GM15510 (cell line): ENCODE data around the gene CPNE4.

Experiments used
- POLR2A ChIP-seq: IDR thresholded peaks from 3 replicates; pipeline ENCODE4 v1.6.1; 2011; ENCODE audit warnings: borderline replicate concordance; ENCODE audit not compliant: insufficient read length; ENCODE audit errors: extremely low read depth

CPNE4 gene

DNA sequence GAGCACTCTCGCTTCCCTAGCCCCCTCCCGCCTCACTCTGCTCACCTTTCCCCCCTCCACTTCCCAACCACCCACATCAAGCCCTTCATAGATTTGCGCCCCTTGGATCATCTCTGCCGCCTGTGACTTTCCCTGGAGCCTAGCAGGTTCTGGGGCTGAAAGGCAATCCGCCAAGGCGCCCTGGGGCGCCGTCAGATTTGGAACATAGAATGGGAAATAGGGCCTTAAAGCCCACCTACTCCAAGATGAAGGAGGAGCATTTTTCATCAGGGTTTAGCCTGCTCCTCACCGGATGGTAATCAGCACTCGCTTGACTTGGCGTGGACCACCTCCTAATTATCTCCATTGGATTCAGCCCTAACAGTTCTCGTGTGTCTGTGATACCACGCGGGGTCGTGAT lies 1.3 kb downstream of the CPNE4 start:
- no peak for TF ChIP-seq POLR2A

DNA sequence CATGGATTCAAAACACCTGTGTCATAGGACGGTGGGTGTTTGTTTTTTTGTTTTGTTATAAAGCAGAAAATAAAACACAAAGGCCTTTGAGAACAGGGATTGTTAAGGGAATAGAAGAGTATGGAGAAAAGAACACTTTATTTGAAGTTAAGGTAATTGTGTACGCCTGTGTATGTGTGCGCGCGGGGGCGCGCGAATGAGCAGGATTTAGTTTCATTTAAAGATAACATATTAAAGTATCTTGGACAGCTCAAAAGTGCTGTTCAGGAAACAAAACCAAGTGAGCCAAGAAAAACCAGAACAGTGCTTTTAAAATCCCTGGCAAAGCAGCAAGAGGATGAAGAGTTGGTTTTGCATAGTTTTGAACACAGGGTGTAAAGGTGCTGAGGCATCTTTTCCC lies 1.9 kb downstream of the CPNE4 start:
- TF ChIP-seq POLR2A = no peak

DNA sequence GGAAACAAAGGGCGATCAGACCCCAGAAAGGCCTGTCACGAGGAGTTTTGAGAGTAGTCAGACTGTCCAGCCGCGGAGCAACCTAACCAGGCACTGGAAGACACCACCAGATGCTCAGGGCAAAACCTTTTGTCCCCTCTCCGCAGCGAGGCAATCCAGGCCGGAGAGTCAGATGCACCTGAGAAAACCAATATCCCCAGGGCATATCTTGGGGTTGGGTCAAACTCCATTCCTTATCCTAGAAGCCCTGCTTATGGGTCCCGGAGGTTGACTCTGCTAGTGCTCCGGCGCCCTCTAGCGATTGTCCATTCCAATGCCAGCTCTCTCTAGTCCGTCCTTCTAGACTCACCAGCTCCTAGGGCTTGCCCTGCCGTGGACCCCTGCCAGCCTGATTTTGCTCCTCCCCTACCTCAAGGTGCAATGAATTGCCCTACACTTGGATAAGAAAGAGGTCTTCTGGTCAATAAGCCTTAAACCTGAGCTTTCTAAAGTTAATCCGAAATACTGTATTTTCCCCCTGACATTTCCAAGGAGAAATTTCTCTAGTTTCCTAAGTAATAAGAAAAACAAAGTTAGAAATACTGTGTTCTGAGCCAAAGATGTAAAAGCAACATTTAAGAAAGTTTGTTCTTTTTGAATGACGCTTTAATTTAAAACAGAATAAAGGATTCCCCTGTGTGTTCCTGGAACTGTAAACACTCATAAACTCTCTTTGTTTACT lies 5.5 kb downstream of the CPNE4 start:
- TF ChIP-seq POLR2A = no peak

DNA sequence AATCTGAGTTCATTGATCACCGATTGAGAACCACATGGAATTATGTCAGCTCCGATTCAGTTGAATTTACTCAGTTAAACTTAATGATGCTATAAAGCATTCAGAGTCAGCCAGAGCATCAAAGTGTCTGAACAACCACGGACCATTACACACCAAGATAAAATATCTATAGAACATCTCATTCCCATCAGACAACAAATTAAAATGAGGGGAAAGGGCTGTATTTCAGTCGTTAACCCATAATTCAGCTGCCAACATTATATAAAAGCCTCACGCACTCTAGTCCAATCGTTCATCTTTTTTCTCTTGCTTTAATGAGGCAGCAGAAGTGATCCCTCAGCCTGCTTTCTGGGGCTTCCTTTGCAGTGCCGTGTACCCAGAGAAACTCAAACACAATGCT lies 11.9 kb downstream of the CPNE4 start:
- TF ChIP-seq POLR2A = no peak

DNA sequence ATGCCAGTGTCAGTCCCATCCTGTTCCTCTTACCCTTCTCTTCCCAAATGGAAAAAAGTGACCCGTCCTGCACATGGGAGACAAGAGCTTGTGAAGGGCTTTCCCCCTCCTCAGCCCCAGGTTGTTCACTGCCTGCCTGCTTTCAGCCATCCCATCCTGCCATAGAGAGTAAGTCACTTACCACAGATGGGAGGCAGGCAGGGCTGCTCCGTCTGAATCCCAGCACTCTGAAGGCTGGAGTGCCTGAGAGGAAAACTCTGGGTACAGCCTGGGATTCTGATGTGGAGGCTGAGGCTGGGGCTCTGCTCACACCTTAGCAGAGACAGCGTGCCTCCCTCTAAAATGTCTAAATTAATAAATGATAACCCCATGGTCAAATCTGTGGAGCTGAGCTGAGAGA lies 14.8 kb downstream of the CPNE4 start:
- TF ChIP-seq POLR2A = no peak

DNA sequence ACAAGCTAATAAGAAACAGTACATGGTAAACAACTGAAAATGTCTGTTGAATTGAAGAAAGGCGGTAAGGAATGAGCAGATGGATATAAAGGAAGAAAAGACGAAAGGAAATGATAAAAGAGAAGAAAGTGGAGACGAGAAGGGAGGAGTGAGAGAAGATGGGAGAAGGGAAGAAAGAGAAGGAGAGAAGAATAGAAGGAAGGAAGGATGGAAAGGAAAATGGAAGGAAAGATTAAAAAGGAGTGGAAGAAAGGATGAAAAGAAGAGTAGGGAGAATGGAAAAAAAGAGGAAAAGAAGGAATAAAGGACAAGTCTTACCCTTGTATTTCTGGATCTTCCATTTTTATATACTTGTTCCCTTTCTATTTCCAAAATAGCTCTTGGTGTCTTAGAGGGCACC lies 17.7 kb downstream of the CPNE4 start:
- TF ChIP-seq POLR2A = no peak

DNA sequence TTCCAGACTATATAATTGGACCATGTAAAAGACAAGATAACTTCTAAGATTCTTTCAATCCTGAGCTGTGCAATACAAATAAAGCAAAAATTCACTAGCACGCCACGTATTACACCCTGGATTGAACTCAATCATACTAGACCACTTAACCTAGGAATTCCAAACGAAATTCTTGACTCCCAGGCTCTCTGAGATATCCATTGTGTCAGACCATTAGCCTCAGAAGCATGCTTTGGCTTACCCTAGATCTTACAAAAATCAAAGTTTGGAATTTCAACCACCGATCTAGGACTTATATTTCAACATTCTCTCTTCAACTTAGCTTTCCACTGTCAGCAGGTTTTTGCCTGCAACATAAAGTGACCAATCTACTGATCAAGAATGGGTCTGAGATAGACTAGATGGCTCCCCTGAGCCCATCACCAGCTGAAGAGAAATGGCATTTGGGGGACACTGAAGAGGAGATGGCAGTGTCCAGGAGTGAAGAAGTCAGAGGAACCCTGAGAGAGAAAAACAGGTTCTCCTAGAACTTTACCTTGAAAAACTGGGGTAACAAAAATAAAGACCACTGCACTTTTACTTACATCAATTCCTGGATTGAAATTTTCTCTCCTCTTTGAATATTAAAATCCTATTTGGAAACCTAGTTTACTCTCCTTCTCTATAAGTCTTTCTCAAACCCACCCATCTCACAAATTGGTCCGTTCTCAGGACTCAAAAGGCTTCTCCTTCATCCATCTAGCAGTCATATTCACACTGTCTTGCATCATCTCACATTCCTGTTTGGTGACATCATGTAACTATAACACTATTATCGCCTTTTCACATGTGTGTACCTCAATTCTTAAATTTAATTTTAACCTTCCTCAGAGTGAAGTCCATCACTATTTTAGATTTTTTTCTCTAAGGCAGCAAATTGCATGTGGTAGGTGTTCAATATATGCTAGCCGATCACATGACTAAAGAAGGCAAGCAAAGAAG lies 18.5 kb downstream of the CPNE4 start:
- no peak for TF ChIP-seq POLR2A

DNA sequence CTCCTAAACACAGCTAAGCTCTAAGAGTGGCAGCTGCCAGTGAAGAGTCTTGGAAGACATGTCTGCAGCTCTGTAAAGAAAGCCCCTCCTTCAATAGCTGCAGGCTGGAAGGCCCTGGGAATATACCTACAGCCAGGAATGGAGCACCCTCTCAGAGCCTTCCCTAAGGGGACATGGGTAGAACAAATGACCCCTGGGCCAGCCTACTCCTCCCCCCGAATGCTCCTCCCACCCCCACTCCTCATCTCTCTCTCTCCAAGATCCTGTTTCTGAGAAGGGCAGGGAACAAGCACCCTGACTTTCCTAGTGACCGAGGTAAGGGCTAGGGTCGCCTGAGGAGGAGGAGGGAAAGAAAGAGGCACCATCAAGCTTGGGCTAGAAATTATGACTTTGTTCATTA lies 20.7 kb downstream of the CPNE4 start:
- TF ChIP-seq POLR2A = no peak

DNA sequence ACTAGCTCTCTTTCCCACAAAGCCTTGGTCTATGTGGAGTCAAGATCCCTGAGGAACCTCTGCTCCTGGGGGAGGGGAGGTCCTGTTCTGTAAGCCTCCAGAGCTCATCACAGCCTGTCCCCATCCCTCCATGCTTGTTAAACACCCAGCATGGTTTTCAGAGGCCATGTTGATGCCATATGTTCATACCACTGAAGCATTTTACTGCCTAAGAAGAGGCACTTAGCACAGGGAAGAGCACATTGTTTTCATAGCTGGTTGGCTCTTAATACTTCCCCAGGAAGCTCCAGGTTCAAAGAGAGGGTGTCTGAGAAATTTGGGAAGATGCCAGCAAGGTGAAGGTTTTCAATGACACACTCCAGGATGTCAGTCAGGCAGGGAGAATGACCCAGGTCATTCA lies 25.6 kb downstream of the CPNE4 start:
- TF ChIP-seq POLR2A = no peak

DNA sequence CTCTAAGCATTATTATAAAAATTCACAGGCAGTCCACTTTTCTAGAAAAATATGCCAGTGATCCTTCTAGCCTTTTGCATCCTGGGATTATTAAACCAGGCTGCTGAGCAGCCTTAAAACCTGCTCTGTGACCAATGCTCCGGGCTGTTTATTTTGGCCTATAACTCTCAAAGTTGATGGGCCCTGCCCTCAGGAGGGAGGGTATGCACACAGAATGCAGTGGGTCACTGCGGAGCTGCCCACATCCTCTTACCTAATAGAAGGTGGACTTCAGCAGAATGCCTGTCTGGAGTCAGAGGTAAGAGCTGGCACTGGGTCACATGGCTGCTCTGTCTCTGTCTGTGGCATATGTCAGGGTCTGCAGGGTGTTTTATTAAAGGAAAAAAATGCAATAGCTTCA lies 26.0 kb downstream of the CPNE4 start:
- TF ChIP-seq POLR2A = no peak

DNA sequence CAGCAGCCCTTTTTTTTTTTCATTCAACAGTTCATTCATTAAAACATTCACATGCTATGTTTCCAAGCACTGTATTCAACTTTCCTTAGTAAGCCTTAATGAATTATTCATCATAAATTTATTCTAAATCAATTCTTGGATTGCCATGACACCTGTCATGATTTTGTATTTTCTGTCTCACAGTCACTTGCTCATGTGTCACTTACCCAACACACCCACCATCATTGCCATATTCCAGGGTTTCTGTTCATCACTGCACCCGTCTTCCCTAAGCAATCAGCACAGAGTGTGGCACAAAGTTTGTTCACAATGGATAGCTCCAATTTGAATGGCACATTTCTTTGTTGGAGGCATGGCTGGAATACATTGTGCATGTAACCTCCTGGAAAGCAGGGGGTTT lies 27.2 kb downstream of the CPNE4 start:
- no peak for TF ChIP-seq POLR2A

DNA sequence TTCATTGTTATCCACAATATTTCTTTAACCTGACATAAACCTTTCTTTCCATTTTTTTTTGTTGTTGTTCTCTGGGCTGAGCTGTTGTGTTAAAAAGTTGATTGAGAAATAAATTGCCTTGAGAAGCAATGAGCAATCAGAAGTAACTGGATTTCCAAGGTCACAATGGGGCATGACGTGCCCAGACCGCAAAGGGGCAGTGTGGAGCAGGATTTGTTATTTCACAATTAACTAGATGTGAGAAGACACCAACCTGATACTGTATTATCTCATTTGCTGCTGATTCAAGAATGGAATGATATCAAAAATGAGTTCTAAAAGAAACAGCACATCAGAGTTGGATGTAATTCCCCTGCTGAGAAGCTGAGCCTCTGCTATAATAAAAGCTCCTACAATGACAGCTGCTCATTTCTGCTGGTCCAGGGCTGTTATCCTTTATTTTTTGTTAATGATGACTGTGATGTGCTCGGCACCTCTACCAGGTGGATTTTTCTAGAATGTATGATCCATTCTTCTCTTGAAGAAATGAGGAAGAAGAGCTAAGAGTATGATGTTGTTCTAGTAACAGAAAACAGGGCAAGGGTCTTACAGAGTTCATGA lies 28.1 kb downstream of the CPNE4 start:
- no peak for TF ChIP-seq POLR2A

DNA sequence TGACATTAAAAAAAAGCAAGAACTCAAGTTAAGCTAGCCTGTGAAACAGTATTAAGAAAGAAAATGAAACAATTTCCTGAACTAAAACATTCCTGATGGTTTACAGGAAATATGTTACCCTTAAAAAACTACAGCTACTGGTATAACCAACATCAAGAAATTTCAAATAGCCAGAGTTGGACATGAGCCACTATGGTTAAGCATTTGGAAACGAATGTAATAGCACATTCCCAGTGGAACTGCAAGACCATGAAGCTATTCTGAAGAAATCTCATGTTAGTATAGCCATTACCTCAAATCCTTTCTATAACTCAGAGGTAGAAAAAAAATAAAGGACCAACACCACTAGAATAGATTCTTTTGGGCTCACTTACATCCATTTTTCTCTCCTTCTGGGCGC lies 30.2 kb downstream of the CPNE4 start:
- TF ChIP-seq POLR2A = no peak

DNA sequence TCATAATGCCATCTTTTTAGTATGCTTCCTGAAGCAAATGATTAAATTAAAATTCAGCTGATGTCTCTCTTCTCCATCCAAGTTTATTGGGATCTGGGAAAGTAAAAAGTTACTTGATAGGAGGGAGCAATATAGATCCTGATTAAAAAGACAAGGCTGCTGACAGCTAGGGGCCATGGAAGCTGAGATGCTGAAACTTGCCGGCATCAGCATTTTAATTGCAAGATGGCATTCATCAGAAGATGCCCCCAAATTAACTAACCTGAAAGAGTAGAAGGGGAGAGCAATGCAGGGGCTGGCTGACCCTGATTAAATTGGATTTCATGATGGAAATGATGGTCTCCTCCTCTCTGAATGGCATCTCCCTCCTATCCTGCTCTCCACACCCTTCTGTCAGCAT lies 31.1 kb downstream of the CPNE4 start:
- no peak for TF ChIP-seq POLR2A

DNA sequence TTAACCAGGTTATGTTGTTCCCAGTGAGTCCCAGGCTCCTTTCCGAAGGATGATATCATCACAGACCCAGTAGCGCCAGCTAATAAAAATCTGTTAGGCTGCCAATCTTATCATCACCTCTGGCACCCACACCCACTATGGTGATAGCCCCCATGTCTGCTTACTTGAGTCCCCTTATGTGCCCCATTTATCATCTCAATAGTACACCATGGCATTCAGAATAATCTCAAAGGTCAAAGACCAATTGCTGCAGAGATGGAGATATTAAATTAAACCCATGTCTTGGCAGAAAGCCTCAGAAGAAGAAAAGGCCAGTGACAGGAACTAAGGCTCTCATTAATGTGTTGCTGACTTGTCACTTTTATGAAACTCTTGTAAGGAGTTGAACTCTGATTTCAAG lies 32.8 kb downstream of the CPNE4 start:
- no peak for TF ChIP-seq POLR2A
